Right lobe of liver (tissue), 6 donors: ENCODE data around the gene TRAF3. TPM values are rescaled to one million over a fixed set of nuclear protein-coding genes. Genes with fewer than 3 reads are reported as not detected.

Experiments
- ATAC-seq, 4 donors: fragments of 200-7000 bp; cut with Tn5 transposase; one replicate each; pipeline ENCODE4 v1.9.1; 2020; ENCODE audit warnings: mild to moderate bottlenecking in 4 of 4, moderate library complexity in 4 of 4
- DNase-seq, 3 donors: peaks; one replicate each; pipeline ENCODE4 v3.0.0-alpha.2; 2020
- H3K27ac ChIP-seq, 3 donors: fragments of 200-600 bp; one replicate each; pipeline ENCODE4 v1.8.0; 2022
- H3K27me3 ChIP-seq, 2 donors: fragments of 200-600 bp; one replicate each; pipeline ENCODE4 v1.8.0; 2022
- H3K36me3 ChIP-seq, 4 donors: fragments of 200-600 bp; sonication (generic) in 1 of 4; one replicate each; pipeline versions ENCODE4 v1.5.1 to v1.8.0; 2017 to 2022; ENCODE audit warnings: control low read depth in 1 of 4
- H3K4me1 ChIP-seq, 4 donors: fragments of 200-600 bp; sonication (generic) in 1 of 4; one replicate each; pipeline versions ENCODE4 v1.5.1 to v1.8.0; 2017 to 2022; ENCODE audit warnings: control low read depth in 1 of 4
- H3K4me3 ChIP-seq, 3 donors: fragments of 200-600 bp; one replicate each; pipeline ENCODE4 v1.8.0; 2022
- H3K9me3 ChIP-seq, 4 donors: fragments of 200-600 bp; sonication (generic) in 1 of 4; one replicate each; pipeline versions ENCODE4 v1.5.1 to v1.8.0; 2017 to 2022; ENCODE audit warnings: control low read depth in 1 of 4
- CTCF ChIP-seq, 4 donors: fragments of 200-600 bp in 3 of 4; fragments of 450-650 bp in 1 of 4; IDR thresholded peaks; one replicate each; pipeline versions ENCODE4 v1.5.1 to v1.8.0; 2016 to 2022; ENCODE audit warnings: antibody characterized with exemption in 4 of 4, mild to moderate bottlenecking in 2 of 4
- POLR2A ChIP-seq: fragments of 450-650 bp; IDR thresholded peaks from one replicate; pipeline ENCODE4 v1.6.1; 2017; ENCODE audit warnings: antibody characterized with exemption, mild to moderate bottlenecking
- WGBS: methylation state at CpG from one replicate; pipeline ENCODE4 v1.1.6; 2018; ENCODE audit warnings: low coverage, low lambda C conversion rate; ENCODE audit not compliant: insufficient coverage; ENCODE audit errors: missing lambda C conversion rate; 5-methylcytosine and 5-hydroxymethylcytosine counted together
- intact Hi-C, 2 donors: fragments of 100-400 bp; cut with DNase I; formaldehyde crosslinking; loops; one replicate each; pipeline versions ENCODE4 v1.11.2 to v1.14.1; 2022
- total RNA-seq, 6 experiments: library from RNA; depleted of rRNA in 2 of 6; stranded (reverse); fragments of >200 nt in 2 of 6; fragmentation: NEBNext Ultra II Directional in 3 of 6; extraction: Animal tissue kit (Norgen Biotek cat#: 25700) in 3 of 6; gene quantifications; one replicate each; pipeline versions ENCODE4 v1.1.0 to v1.2.4, GENCODE V29; 2016 to 2023
- donor health status: DM: no; HTN: yes; CAD: no.
- donor health status: DM: no; HTN: no; CAD: no.
- donor health status: DM: no; HTN: no; CAD: no.
- donor health status: DM: no; HTN: yes; CAD: no.
- donor health status: DM: no; HTN: yes; CAD: no.

The TRAF3 gene
- total RNA-seq, 6 experiments from 2014 or later = 5.6 to 10.5 (median 8.3) TPM

GRCh38 chr14:102898776-102899515, 121.7 kb downstream of the TRAF3 start:
- no peaks in the 10 kb centered on the region for H3K36me3 ChIP-seq
- H3K27ac ChIP-seq = no peak overlapping the region
- 90% methylated on average over 6 of the region's 18 CpGs for WGBS

GRCh38 chr14:102899516-102899900, 122.3 kb downstream of the TRAF3 start:
- intact Hi-C loops = no loop called here
- Histone ChIP-seq H3K4me1 (no peaks in the 10 kb centered on the region), H3K9me3 (no peaks in the 10 kb centered on the region), H3K36me3 (no peaks in the 10 kb centered on the region), H3K4me3 (no peak overlapping the region), H3K27me3 (no peaks in the 10 kb centered on the region), H3K27ac (no peak overlapping the region)
- TF ChIP-seq POLR2A = no peak
- TF ChIP-seq CTCF (IDR thresholded peaks at IDR 0.05) = no peak
- DNase-seq = no peak
- no peak for ATAC-seq
- WGBS = 95% methylated on average over 6 of the region's 8 CpGs

More at GRCh38 chr14:102898776-102899515, 121.7 kb downstream of the TRAF3 start:
- ATAC-seq = no peak
- Histone ChIP-seq H3K9me3 (no peaks in the 10 kb centered on the region), H3K27me3 (no peaks in the 10 kb centered on the region), H3K4me3 (no peak overlapping the region), H3K4me1 (peaks cover 0 to 2% (median 1%) of the 10 kb centered on the region in 4 donors)
- no peak for DNase-seq
- intact Hi-C loops = no loop called here
- TF ChIP-seq POLR2A (no peak), CTCF (IDR thresholded peaks at IDR 0.05) (no peak)

GRCh38 chr14:102900631-102901571, 123.7 kb downstream of the TRAF3 start:
- DNase-seq = no peak

GRCh38 chr14:102901633-102902032, 124.4 kb downstream of the TRAF3 start:
- Histone ChIP-seq H3K36me3 (peaks cover 0 to 9% (median 4%) of the 10 kb centered on the region in 4 donors), H3K27me3 (no peaks in the 10 kb centered on the region), H3K4me3 (no peak overlapping the region), H3K27ac (no peak overlapping the region), H3K4me1 (no peaks in the 10 kb centered on the region), H3K9me3 (no peaks in the 10 kb centered on the region)
- DNase-seq (no peak), ATAC-seq (no peak)
- intact Hi-C loops = no loop called here
- TF ChIP-seq POLR2A = no peak
- no peak for TF ChIP-seq CTCF (IDR thresholded peaks at IDR 0.05)
- WGBS = 57% methylated on average over 1 of the region's 4 CpGs

More at GRCh38 chr14:102900631-102901571, 123.7 kb downstream of the TRAF3 start:
- no peak for ATAC-seq
- TF ChIP-seq CTCF (IDR thresholded peaks at IDR 0.05) = no peak
- no peaks in the 10 kb centered on the region for H3K4me1 ChIP-seq
- no peak overlapping the region for H3K4me3 ChIP-seq
- no peak overlapping the region for H3K27ac ChIP-seq
- intact Hi-C loops = no loop called here
- no peaks in the 10 kb centered on the region for H3K27me3 ChIP-seq
- H3K36me3 ChIP-seq = peaks cover 0 to 8% (median 3%) of the 10 kb centered on the region in 4 donors
- 81% methylated on average over 27 of the region's 39 CpGs for WGBS
- H3K9me3 ChIP-seq = no peaks in the 10 kb centered on the region
